ENCODE data around the gene ALDOC. TPM values are rescaled to one million over a fixed set of nuclear protein-coding genes. Genes with fewer than 3 reads are reported as not detected.

ALDOC gene
- total and polyA plus RNA-seq, 10 of the 15 experiments (the other 5 are each of a cell fraction or from before 2014, with no cell fraction given), result 16.0 to 268 (median 78.2) TPM

DNA sequence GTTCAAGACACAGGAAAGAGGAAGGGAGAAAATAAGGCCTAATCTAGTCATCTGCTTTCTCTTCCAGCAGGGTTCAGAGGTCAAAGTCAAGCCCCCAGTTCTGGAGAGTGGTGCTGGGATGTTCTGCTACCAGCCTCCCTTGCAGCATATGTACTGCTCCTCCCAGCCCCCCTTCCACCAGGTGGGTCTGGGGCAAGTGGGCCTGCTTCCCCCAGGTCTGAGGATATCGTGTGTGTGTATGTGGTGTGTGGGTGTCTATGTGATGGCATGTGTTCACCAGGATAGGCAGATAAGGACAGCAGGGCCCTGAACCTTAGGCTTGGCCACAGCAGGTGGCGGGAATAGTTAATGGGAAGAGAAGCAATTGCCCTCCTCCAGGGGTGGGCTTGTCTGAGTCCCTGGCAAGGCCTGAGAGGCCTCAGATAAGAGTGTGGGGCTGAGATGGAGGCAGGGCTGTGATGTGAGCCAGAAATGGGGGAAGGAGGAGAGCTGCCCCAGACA, 49.5 kb downstream of the ALDOC start (continued):
- TF ChIP-seq SIN3A (IDR thresholded peaks at IDR 0.05; ENCODE audit: low read depth, low read length), result no peak
- no peak for TF ChIP-seq BHLHE40 (IDR thresholded peaks at IDR 0.05; ENCODE audit: borderline replicate concordance in 1 of 2, low read depth in 2 of 2, low read length in 1 of 2)
- no peak for TF ChIP-seq MEF2B (IDR thresholded peaks at IDR 0.05; ENCODE audit: partially characterized antibody, poor library complexity, severe bottlenecking)
- no peak for TF ChIP-seq CHD1 (IDR thresholded peaks at IDR 0.05; ENCODE audit: low read depth, low read length)
- no peak for TF ChIP-seq IKZF1 (conservative IDR thresholded peaks at IDR 0.05)

DNA sequence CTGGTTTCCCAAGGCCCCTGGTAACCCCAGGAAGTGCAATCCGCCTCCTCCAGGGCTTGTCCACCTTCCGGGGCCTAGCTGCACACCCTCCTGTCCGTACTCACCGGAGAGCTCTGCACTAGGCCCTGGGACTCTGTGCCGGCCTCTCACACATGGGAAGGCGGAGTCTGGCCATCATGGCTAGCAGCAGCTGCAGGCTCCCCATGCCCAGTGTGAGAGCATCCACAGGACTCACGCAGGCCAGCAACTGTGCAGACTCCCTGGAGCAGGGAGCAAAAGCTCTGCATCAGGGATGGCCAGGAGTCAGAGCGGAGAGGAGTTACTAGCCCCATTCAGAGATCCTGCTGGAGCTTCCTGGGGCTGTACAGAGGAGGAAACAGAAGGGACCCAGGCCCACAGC, 50.3 kb downstream of the ALDOC start:
- no TSS peak for BruUV-seq (replicated peaks)
- CTCF ChIA-PET, result interaction anchor here (1.6 kb wide), 1 partner anchor 14 kb away, joined by 6 read pairs; no protein-coding TSS in a partner anchor
- RAD21 ChIA-PET (ENCODE audit: unreplicated experiment), result interaction anchor here (1.2 kb wide), 1 partner anchor 25 kb away, joined by 3 read pairs; no protein-coding TSS in a partner anchor
- Histone ChIP-seq H3K4me3 (no peak overlapping the region), H3K9ac (ENCODE audit: control insufficient read depth, insufficient read depth, low read length) (no peak overlapping the region), H2AFZ (ENCODE audit: control insufficient read depth, low read depth, low read length) (no peak overlapping the region), H3K36me3 (ENCODE audit: control insufficient read depth in 2 of 2, insufficient read depth in 2 of 2, low read length in 1 of 2) (no peaks in the 10 kb centered on the region; a peak in 1 of 4 replicates), H3K27me3 (replicated peaks in 1 of 2; ENCODE audit: control insufficient read depth in 2 of 2, insufficient read depth in 2 of 2, low read length in 1 of 2) (no peaks in the 10 kb centered on the region; a peak in 1 of 4 replicates), H3K4me1 (ENCODE audit: control insufficient read depth, insufficient read depth, low read length) (no peaks in the 10 kb centered on the region), H3K27ac (ENCODE audit: control insufficient read depth, insufficient read depth) (no peak overlapping the region), H3K4me2 (ENCODE audit: control insufficient read depth, insufficient read depth) (no peak overlapping the region), H4K20me1 (ENCODE audit: control insufficient read depth, insufficient read depth) (no peaks in the 10 kb centered on the region), H3K9me3 (replicated peaks; ENCODE audit: control insufficient read depth, insufficient read depth, low read length) (no peaks in the 10 kb centered on the region), H3K79me2 (ENCODE audit: control insufficient read depth, insufficient read depth, low read length) (no peaks in the 10 kb centered on the region)
- intact Hi-C loops (cut with micrococcal nuclease; ENCODE audit: unreplicated experiment), result no loop called here
- FAIRE-seq, result no peak
- TF ChIP-seq, protein P1, sequence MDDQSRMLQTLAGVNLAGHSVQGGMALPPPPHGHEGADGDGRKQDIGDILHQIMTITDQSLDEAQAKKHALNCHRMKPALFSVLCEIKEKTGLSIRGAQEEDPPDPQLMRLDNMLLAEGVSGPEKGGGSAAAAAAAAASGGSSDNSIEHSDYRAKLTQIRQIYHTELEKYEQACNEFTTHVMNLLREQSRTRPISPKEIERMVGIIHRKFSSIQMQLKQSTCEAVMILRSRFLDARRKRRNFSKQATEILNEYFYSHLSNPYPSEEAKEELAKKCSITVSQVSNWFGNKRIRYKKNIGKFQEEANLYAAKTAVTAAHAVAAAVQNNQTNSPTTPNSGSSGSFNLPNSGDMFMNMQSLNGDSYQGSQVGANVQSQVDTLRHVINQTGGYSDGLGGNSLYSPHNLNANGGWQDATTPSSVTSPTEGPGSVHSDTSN (IDR thresholded peaks at IDR 0.05; ENCODE audit: insufficient replicate concordance, low read depth, low read length), result no peak
- no peak for TF ChIP-seq JUND (IDR thresholded peaks at IDR 0.05; ENCODE audit: low read depth, low read length)
- no peak for TF ChIP-seq JUNB (IDR thresholded peaks at IDR 0.05)
- TF ChIP-seq, protein P2, sequence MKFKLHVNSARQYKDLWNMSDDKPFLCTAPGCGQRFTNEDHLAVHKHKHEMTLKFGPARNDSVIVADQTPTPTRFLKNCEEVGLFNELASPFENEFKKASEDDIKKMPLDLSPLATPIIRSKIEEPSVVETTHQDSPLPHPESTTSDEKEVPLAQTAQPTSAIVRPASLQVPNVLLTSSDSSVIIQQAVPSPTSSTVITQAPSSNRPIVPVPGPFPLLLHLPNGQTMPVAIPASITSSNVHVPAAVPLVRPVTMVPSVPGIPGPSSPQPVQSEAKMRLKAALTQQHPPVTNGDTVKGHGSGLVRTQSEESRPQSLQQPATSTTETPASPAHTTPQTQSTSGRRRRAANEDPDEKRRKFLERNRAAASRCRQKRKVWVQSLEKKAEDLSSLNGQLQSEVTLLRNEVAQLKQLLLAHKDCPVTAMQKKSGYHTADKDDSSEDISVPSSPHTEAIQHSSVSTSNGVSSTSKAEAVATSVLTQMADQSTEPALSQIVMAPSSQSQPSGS (IDR thresholded peaks at IDR 0.05; ENCODE audit: low read length), result no peak
- TF ChIP-seq, protein P3, sequence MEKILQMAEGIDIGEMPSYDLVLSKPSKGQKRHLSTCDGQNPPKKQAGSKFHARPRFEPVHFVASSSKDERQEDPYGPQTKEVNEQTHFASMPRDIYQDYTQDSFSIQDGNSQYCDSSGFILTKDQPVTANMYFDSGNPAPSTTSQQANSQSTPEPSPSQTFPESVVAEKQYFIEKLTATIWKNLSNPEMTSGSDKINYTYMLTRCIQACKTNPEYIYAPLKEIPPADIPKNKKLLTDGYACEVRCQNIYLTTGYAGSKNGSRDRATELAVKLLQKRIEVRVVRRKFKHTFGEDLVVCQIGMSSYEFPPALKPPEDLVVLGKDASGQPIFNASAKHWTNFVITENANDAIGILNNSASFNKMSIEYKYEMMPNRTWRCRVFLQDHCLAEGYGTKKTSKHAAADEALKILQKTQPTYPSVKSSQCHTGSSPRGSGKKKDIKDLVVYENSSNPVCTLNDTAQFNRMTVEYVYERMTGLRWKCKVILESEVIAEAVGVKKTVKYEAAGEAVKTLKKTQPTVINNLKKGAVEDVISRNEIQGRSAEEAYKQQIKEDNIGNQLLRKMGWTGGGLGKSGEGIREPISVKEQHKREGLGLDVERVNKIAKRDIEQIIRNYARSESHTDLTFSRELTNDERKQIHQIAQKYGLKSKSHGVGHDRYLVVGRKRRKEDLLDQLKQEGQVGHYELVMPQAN (conservative IDR thresholded peaks at IDR 0.05), result no peak
- TF ChIP-seq, protein P4, sequence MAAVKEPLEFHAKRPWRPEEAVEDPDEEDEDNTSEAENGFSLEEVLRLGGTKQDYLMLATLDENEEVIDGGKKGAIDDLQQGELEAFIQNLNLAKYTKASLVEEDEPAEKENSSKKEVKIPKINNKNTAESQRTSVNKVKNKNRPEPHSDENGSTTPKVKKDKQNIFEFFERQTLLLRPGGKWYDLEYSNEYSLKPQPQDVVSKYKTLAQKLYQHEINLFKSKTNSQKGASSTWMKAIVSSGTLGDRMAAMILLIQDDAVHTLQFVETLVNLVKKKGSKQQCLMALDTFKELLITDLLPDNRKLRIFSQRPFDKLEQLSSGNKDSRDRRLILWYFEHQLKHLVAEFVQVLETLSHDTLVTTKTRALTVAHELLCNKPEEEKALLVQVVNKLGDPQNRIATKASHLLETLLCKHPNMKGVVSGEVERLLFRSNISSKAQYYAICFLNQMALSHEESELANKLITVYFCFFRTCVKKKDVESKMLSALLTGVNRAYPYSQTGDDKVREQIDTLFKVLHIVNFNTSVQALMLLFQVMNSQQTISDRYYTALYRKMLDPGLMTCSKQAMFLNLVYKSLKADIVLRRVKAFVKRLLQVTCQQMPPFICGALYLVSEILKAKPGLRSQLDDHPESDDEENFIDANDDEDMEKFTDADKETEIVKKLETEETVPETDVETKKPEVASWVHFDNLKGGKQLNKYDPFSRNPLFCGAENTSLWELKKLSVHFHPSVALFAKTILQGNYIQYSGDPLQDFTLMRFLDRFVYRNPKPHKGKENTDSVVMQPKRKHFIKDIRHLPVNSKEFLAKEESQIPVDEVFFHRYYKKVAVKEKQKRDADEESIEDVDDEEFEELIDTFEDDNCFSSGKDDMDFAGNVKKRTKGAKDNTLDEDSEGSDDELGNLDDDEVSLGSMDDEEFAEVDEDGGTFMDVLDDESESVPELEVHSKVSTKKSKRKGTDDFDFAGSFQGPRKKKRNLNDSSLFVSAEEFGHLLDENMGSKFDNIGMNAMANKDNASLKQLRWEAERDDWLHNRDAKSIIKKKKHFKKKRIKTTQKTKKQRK (IDR thresholded peaks at IDR 0.05; ENCODE audit: low read depth, low read length), result no peak
- no peak for TF ChIP-seq NR2C2 (IDR thresholded peaks at IDR 0.05; ENCODE audit: borderline replicate concordance, control insufficient read depth, insufficient read length, low read depth)
- WGBS (ENCODE audit: insufficient coverage, insufficient replicate concordance, low lambda C conversion rate, missing lambda C conversion rate), result 26% methylated on average over 8 of the region's 8 CpGs
- in situ Hi-C loops (cut with MboI), result no loop called here
- SMC1A ChIA-PET (ENCODE audit: uncharacterized antibody, unreplicated experiment), result interaction anchor here (1.1 kb wide), 1 partner anchor 11 kb away, joined by 4 read pairs; no protein-coding TSS in a partner anchor
- POLR2A ChIA-PET, result no interaction called here
- no peak for ATAC-seq
- DNase-seq (ENCODE audit: low read depth, low spot score), result no peak
